DMS153 treated with DMSO at 0.1 percent for 48 hours (cell line): Measurements from ENCODE around the gene ZNF423.

ENCODE experiments used
- DNase-seq: peaks from one replicate; lab custom pipeline; 2025; ENCODE audit not compliant: unreplicated experiment; lab: John Stamatoyannopoulos, UW

ZNF423 gene

DNA sequence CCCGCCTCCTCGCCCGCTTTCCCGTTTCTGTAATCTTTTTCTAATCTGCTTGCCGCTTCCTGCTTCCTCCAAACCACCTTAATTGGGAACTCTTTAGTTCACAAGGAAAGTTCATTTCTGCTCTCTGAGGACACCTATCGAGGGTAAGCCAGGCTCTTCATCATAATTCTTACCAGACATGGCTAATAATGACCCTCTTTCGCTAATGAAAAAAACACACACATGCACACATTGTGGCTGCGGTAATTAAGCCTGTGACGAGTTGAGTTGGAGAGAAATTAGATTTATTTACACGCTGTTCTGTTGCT lies 100.6 kb downstream of the ZNF423 start:
- DNase-seq: no peak

- no peak for DNase-seq
Measured at GRCh38 chr16:49754495-49755312, 101.2 kb downstream of the ZNF423 start.

DNA sequence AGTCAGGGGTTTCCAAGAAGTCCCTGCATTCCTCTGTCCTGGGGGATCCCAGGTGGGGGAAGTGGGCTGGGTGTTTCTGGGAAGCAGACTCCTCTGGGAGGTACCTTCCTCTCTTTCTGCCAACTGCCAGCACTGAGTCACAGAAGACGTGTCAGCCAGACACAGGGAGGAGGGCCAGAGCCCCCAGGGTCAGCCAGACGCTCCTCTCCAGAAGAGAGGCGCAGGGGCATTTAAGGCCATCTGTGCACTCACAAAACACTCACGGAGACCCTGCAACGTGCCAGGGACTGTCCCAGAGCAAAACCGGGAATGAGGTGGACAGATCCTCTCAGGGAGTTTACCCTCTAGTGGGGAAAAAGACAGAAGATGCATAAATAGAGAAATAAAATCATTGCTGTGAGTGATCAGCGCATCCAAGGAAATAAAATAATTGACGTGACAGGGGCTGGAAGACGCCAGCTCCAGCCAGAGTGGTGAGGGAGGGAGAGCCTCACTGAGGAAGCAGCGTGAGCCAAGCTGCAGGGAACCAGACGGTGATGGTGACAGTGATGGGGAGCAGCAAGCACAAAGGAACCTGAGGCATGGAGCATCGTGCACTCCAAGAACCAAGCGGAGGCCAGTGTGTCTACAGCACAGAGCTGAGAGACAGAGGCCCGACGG lies 105.4 kb downstream of the ZNF423 start:
- DNase-seq: no peak

DNA sequence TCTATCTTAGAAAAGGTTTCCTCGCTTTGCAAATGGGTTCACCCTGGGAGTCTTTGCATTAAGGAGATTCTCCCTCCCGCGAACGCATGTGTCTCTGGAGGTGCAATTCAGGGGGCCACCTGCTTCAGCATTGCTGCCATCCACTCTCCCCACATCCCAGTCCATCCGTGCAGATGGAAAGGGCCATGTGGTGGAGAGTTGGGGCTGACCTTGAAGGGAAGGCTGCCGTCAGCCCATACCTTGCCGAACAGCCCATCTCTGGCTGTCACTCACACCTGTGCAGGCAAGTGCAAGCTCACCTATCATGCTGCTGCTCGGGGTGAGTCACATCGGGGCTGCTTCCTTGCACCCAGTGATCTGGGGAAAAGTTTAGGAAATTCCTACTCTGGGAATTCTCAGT lies 106.1 kb downstream of the ZNF423 start:
- no peak for DNase-seq

- no peak for DNase-seq
Measured at GRCh38 chr16:49748322-49748721, 107.6 kb downstream of the ZNF423 start.

GRCh38 chr16:49747654-49748053 lies 108.3 kb downstream of the ZNF423 start:
- DNase-seq: no peak

GRCh38 chr16:49746545-49746944 lies 109.4 kb downstream of the ZNF423 start:
- no peak for DNase-seq

GRCh38 chr16:49745311-49745747 lies 110.6 kb downstream of the ZNF423 start:
- DNase-seq: no peak

GRCh38 chr16:49744244-49745220 lies 111.4 kb downstream of the ZNF423 start:
- DNase-seq: no peak

- DNase-seq: no peak
Measured at GRCh38 chr16:49743658-49744057, 112.3 kb downstream of the ZNF423 start.

DNA sequence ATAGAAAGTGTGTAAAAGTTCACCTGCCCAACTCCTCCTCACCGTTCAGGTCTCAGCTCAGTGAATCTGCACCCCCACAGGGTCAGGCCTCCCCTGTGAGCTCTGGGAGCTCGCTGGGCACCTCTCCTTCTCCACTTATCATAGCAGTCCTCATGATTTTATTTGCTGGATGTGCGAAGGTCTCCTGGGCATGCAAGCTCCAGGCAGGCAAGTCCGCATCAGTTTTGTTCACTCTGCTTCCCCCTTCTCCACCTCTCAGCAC lies 112.8 kb downstream of the ZNF423 start:
- no peak for DNase-seq

DNA sequence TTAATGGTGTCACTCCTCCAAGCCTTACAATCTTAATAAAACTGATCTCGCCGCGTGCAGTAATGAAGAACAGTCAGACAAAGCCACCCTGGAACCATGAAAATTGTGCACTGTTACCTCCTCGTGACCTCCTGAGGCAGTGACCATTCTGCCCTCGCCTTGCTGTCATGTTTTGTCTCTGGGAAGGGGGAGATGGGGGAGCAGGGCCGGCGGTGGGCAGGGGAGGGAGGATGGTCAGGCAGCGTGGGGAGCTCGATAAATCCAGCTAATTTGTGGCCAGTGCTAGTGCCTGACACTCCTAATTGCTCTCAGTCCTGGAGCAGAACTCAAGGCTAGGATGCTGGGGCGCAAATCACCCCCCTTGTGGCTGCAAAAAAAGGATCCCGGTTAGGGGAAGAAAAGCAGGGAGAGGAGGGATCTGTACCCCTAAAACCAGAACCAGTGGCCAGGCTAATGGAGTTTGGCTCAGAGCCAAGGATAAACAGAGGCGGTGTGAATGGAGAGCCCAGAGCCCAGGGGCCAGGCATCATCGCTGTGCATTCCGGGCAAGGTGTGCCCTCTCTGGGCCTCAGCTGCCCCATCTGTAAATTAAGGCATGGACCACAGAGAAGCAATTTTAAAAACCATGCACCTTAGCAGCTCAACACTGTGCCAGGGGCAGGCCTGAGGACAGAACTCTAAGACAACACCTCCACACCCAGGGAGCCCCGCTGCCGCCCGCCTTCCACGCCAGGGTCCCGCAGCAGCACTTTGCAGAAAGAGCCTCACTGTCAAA lies 113.3 kb downstream of the ZNF423 start:
- no peak for DNase-seq

GRCh38 chr16:49740256-49740655 lies 115.7 kb downstream of the ZNF423 start:
- no peak for DNase-seq

GRCh38 chr16:49739381-49739780 lies 116.5 kb downstream of the ZNF423 start:
- no peak for DNase-seq

- DNase-seq: no peak
Measured at GRCh38 chr16:49738832-49739231, 117.1 kb downstream of the ZNF423 start.

- DNase-seq: no peak
Measured at GRCh38 chr16:49738001-49738400, 117.9 kb downstream of the ZNF423 start.

DNA sequence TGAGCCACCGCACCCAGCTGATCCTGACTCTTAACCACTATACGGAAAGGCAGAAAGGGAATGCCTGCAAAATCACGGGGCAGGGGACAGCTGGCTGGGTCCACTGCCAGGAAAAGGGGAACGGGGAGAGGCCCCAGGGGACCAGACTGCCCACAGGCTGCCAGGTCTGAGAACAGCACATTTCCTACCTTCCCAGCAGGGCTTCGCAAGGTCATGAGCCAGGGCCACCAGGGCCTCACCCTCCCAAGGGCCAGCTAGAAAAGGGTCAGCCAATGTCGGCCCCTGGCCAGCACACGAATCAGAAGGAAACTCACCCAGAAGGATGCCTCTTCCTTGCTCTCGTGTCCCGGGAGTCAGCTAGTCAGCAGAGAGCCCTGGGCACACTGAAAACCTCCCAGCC lies 118.4 kb downstream of the ZNF423 start:
- no peak for DNase-seq

DNA sequence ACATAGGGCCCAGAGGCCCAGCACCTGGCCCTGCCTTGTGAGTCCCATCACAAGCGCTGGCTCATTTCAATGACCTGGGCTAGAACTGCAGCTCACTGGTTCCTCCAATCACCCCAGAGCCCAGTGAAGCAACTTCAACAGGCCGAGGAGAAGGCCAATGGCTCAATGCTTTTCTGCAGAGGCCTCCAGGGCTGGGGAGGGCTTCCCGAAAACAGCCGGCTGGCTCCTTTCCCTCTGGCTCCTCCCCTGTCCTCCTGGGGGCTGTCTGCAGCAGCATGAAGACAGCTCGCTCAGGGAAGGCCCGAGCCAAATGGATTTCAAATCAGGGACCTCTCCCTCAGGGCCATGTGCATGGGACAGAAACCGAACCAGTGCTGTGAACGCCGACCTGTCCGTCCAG lies 121.6 kb downstream of the ZNF423 start:
- DNase-seq: no peak

- no peak for DNase-seq
Measured at GRCh38 chr16:49733313-49734009, 122.5 kb downstream of the ZNF423 start.

GRCh38 chr16:49731911-49732310 lies 124.0 kb downstream of the ZNF423 start:
- DNase-seq: no peak
